IMR-90 (cell line): ENCODE data around the gene SLC7A10. TPM values are rescaled to one million over a fixed set of nuclear protein-coding genes. Genes with fewer than 3 reads are reported as not detected.

Source experiments
- ATAC-seq: fragments of 200-7000 bp; cut with Tn5 transposase; 2 replicates; pipeline ENCODE4 v1.9.1; 2020; ENCODE audit warnings: low read depth, mild to moderate bottlenecking, moderate library complexity
- BruUV-seq: library from RNA; stranded (reverse); fragments of 400-500 nt; replicated peaks from 2 replicates; lab custom pipeline; 2021; lab: Mats Ljungman, UMichigan
- CTCF ChIA-PET: fragments of 300-600 bp; formaldehyde crosslinking; extraction: SDS; loops from one replicate; lab custom pipeline; 2021; ENCODE audit warnings: antibody characterized with exemption; lab: Yijun Ruan, JAX
- POLR2A ChIA-PET: fragments of 300-600 bp; sonication (Branson Sonifier 250); formaldehyde crosslinking; loops from one replicate; lab custom pipeline; 2022; ENCODE audit warnings: antibody characterized with exemption; ENCODE audit not compliant: unreplicated experiment; lab: Charles Lee
- DNase-seq: peaks from one replicate; pipeline ENCODE4 v3.0.0; 2013
- H2AFZ ChIP-seq: replicated peaks from 2 replicates; pipeline ENCODE3; 2013; ENCODE audit warnings: low read length, mild to moderate bottlenecking; ENCODE audit not compliant: poor library complexity
- H2AK5ac ChIP-seq: 2 replicates; pipeline ENCODE4 v1.6.1; 2013; ENCODE audit warnings: low read depth, low read length, inconsistent platforms
- H2AK9ac ChIP-seq: replicated peaks from 2 replicates; pipeline ENCODE3; 2013; ENCODE audit warnings: mild to moderate bottlenecking, low read depth, low read length, moderate library complexity; ENCODE audit not compliant: poor library complexity
- H2BK120ac ChIP-seq: 2 replicates; pipeline ENCODE4 v1.6.1; 2013; ENCODE audit warnings: low read depth, low read length, inconsistent platforms
- H2BK15ac ChIP-seq: 3 replicates; pipeline ENCODE4 v1.6.1; 2013; ENCODE audit warnings: low read depth, low read length, inconsistent platforms
- H2BK20ac ChIP-seq: 2 replicates; pipeline ENCODE4 v1.6.1; 2013; ENCODE audit warnings: low read depth, mild to moderate bottlenecking, inconsistent platforms, low read length, moderate library complexity
- H2BK5ac ChIP-seq: 2 replicates; pipeline ENCODE4 v1.6.1; 2013; ENCODE audit warnings: mild to moderate bottlenecking, low read depth, low read length, inconsistent platforms; ENCODE audit not compliant: poor library complexity, severe bottlenecking
- H3K14ac ChIP-seq: replicated peaks from 2 replicates; pipeline ENCODE4 v1.6.1; 2013; ENCODE audit warnings: low read depth, low read length, inconsistent platforms
- H3K18ac ChIP-seq: 2 replicates; pipeline ENCODE4 v1.6.1; 2013; ENCODE audit warnings: low read depth, low read length, control low read depth
- H3K23ac ChIP-seq: 2 replicates; pipeline ENCODE4 v1.6.1; 2013; ENCODE audit warnings: low read depth, low read length, inconsistent platforms
- H3K27ac ChIP-seq: 2 replicates; pipeline ENCODE4 v1.5.1; 2013; ENCODE audit warnings: mild to moderate bottlenecking, control low read depth, low read length; ENCODE audit not compliant: insufficient read depth
- H3K27me3 ChIP-seq: 2 replicates; pipeline ENCODE4 v1.6.1; 2013; ENCODE audit warnings: low read length; ENCODE audit not compliant: control insufficient read depth, insufficient read depth
- H3K36me3 ChIP-seq: 2 replicates; pipeline ENCODE4 v1.6.1; 2013; ENCODE audit warnings: low read length, mixed read lengths; ENCODE audit not compliant: control insufficient read depth, insufficient read depth
- H3K4ac ChIP-seq: 2 replicates; pipeline ENCODE4 v1.6.1; 2013; ENCODE audit warnings: low read depth, low read length, inconsistent platforms
- H3K4me1 ChIP-seq: 2 replicates; pipeline ENCODE4 v1.6.1; 2013; ENCODE audit warnings: low read length, mixed read lengths; ENCODE audit not compliant: control insufficient read depth, insufficient read depth
- H3K4me2 ChIP-seq: 2 replicates; pipeline ENCODE4 v1.6.1; 2013; ENCODE audit warnings: low read depth, mild to moderate bottlenecking, control low read depth, low read length, moderate library complexity
- H3K4me3 ChIP-seq: 2 replicates; pipeline ENCODE4 v1.5.1; 2013; ENCODE audit warnings: low read depth, mild to moderate bottlenecking, control low read depth, low read length, moderate library complexity; ENCODE audit not compliant: insufficient read depth
- H3K56ac ChIP-seq: 2 replicates; pipeline ENCODE4 v1.6.1; 2013; ENCODE audit warnings: low read length, inconsistent platforms; ENCODE audit not compliant: insufficient read depth; ENCODE audit errors: extremely low read depth
- H3K79me1 ChIP-seq, 2 experiments: 2 replicates each; pipeline ENCODE4 v1.6.1; 2013; ENCODE audit warnings: low read length in 2 of 2, inconsistent platforms in 1 of 2, low read depth in 1 of 2
- H3K9ac ChIP-seq: 2 replicates; pipeline ENCODE4 v1.6.1; 2013; ENCODE audit warnings: low read depth, low read length, control low read depth
- H3K9me1 ChIP-seq: 2 replicates; pipeline ENCODE4 v1.6.1; 2013; ENCODE audit warnings: low read length, inconsistent platforms; ENCODE audit not compliant: insufficient read depth
- H3K9me3 ChIP-seq: 2 replicates; pipeline ENCODE4 v1.6.1; 2013; ENCODE audit warnings: low read length; ENCODE audit not compliant: control insufficient read depth, insufficient read depth
- H4K20me1 ChIP-seq: 2 replicates; pipeline ENCODE4 v1.6.1; 2013; ENCODE audit warnings: low read length, inconsistent platforms; ENCODE audit not compliant: insufficient read depth
- H4K5ac ChIP-seq: 2 replicates; pipeline ENCODE4 v1.6.1; 2013; ENCODE audit warnings: mild to moderate bottlenecking, low read depth, low read length, control low read depth
- H4K8ac ChIP-seq, 2 experiments: 2 replicates each; pipeline ENCODE4 v1.6.1; 2013; ENCODE audit warnings: low read depth in 2 of 2, low read length in 2 of 2, control low read depth in 1 of 2, inconsistent platforms in 1 of 2
- H4K91ac ChIP-seq: 2 replicates; pipeline ENCODE4 v1.6.1; 2013; ENCODE audit warnings: low read depth, low read length, inconsistent platforms; ENCODE audit not compliant: insufficient read depth
- CEBPB ChIP-seq: IDR thresholded peaks from 2 replicates; pipeline ENCODE4 v1.6.1; 2012; ENCODE audit warnings: low read depth, low read length, improper control_type of control experiment
- CHD1 ChIP-seq: IDR thresholded peaks from 2 replicates; pipeline ENCODE4 v1.6.1; 2012; ENCODE audit warnings: low read depth, low read length, improper control_type of control experiment
- FOS ChIP-seq: fragments of 150-350 bp; IDR thresholded peaks from 2 replicates; pipeline ENCODE4 v1.6.1; 2016; ENCODE audit warnings: low read depth, low read length
- MAFK ChIP-seq: IDR thresholded peaks from 2 replicates; pipeline ENCODE4 v1.6.1; 2012; ENCODE audit warnings: low read depth, low read length, improper control_type of control experiment
- MAZ ChIP-seq: IDR thresholded peaks from 2 replicates; pipeline ENCODE4 v1.6.1; 2012; ENCODE audit warnings: low read depth, mild to moderate bottlenecking, low read length, improper control_type of control experiment, moderate library complexity, borderline replicate concordance
- MXI1 ChIP-seq: IDR thresholded peaks from 2 replicates; pipeline ENCODE4 v1.6.1; 2012; ENCODE audit warnings: low read depth, mild to moderate bottlenecking, low read length, moderate library complexity, borderline replicate concordance
- NFE2L2 ChIP-seq: fragments of 150-350 bp; IDR thresholded peaks from 2 replicates; pipeline ENCODE4 v1.6.1; 2016; ENCODE audit warnings: low read depth, mild to moderate bottlenecking, low read length
- POLR2A ChIP-seq: IDR thresholded peaks from 2 replicates; pipeline ENCODE4 v1.6.1; 2012; ENCODE audit warnings: mild to moderate bottlenecking, low read depth, low read length
- RAD21 ChIP-seq: IDR thresholded peaks from 2 replicates; pipeline ENCODE4 v1.6.1; 2012; ENCODE audit warnings: low read length, improper control_type of control experiment
- RCOR1 ChIP-seq: IDR thresholded peaks from 2 replicates; pipeline ENCODE4 v1.6.1; 2012; ENCODE audit warnings: mild to moderate bottlenecking, low read length, improper control_type of control experiment; ENCODE audit not compliant: insufficient replicate concordance
- RFX5 ChIP-seq: IDR thresholded peaks from 2 replicates; pipeline ENCODE4 v1.8.0; 2012; ENCODE audit warnings: low read depth, mild to moderate bottlenecking, low read length, moderate library complexity
- SMC3 ChIP-seq: fragments of 150-350 bp; IDR thresholded peaks from 2 replicates; pipeline ENCODE4 v1.6.1; 2016; ENCODE audit warnings: low read depth, mild to moderate bottlenecking, antibody characterized with exemption, low read length, moderate library complexity
- WGBS, 2 experiments: methylation state at CpG; one replicate each; pipeline versions ENCODE4 v1.1.5 to v1.1.7; 2013; ENCODE audit warnings: missing lambda C conversion rate in 2 of 2; ENCODE audit not compliant: insufficient read length in 1 of 2; ENCODE audit errors: extremely low coverage in 2 of 2; 5-methylcytosine and 5-hydroxymethylcytosine counted together
- dilution Hi-C: fragments of 300-500 bp; cut with HindIII; formaldehyde crosslinking; loops from one replicate; pipeline ENCODE4 v1.14.3; 2018; ENCODE audit warnings: low sequenced_read_pairs; ENCODE audit not compliant: unreplicated experiment
- in situ Hi-C: fragments of 300-500 bp; cut with MboI; formaldehyde crosslinking; loops from 3 replicates; pipeline ENCODE4 v1.14.3; 2019; ENCODE audit warnings: low sequenced_read_pairs, inconsistent platforms, mixed read lengths
- intact Hi-C: fragments of 100-400 bp; cut with micrococcal nuclease; formaldehyde crosslinking; loops from 2 replicates; pipeline ENCODE4 v1.10.0; 2022
- polyA plus RNA-seq, 3 experiments: library from polyadenylated mRNA; depleted of rRNA; stranded (reverse); fragments of >200 nt; gene quantifications; 2 replicates each; pipeline ENCODE4 v1.2.3, GENCODE V29; 2012; ENCODE audit warnings: low replicate concordance in 1 of 3
- total RNA-seq: library from RNA; depleted of rRNA; stranded (reverse); fragments of >200 nt; gene quantifications from 2 replicates; pipeline ENCODE4 v1.2.3, GENCODE V29; 2012
- TF ChIP-seq, protein P1 (sequence below): fragments of 150-350 bp; IDR thresholded peaks from 2 replicates; pipeline ENCODE4 v1.6.1; 2016; ENCODE audit warnings: low read depth, mild to moderate bottlenecking, low read length, moderate library complexity, borderline replicate concordance
- TF ChIP-seq, protein P2 (sequence below): fragments of 150-350 bp; IDR thresholded peaks from 2 replicates; pipeline ENCODE4 v1.6.1; 2017; ENCODE audit warnings: mild to moderate bottlenecking, antibody characterized with exemption, low read length, low read depth
- TF ChIP-seq, protein P3 (sequence below): conservative IDR thresholded peaks from 2 replicates; pipeline ENCODE4 v1.5.1; 2012; ENCODE audit warnings: mild to moderate bottlenecking, low read depth, low read length, improper control_type of control experiment

The SLC7A10 gene
- total and polyA plus RNA-seq, 2 of the 4 experiments (the other 2 are of a cell fraction), result not detected

DNA sequence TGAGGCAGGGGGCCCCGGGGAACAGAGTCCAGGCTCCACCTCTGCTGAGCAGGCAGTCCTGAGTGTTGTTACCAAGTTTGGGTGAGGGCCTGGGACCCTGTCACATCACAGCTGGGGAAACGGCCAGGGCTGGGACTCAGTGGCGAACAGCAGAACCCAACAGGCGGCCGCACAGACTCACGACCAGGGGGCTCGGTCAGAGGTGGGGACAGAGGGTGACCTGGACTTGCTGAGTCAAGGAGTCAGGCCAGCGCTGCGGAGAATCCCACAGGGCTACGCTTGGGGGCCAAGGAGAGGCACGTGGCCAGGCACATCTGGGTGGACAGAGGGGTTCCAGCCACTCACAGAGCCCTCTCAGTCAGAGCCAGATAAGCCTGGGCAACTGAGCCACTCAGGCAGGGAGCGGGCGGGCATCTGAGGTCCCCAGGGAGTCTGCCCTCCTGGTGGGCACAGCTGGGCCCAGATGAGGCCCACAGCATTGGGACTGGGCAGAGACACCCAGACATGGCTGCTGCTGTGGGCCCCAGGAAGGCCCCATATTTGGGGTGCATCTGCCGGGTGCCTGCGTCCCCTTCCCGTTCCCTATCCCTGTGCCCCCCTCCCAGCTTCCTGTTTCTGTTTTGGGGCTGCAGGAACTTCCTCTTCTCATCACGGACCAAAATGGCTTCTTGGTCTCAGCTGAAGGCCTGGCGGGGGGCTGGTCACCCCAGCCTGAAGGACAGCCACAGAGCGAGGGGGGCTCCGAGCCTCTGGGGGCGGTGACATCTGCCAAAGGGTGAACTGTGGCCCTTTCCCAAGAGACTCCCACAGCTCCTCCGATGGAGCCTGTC, 42.7 kb upstream of the SLC7A10 start:
- peaks cover 16% of the 10 kb centered on the region; the same call in 1 of the 2 replicates for H3K27me3 ChIP-seq
- in situ Hi-C loops, result no loop called here
- no peak overlapping the region for H3K23ac ChIP-seq
- H3K9ac ChIP-seq, result no peak overlapping the region
- H4K20me1 ChIP-seq, result no peaks in the 10 kb centered on the region
- H3K18ac ChIP-seq, result no peak overlapping the region
- H2AK5ac ChIP-seq, result no peak overlapping the region
- intact Hi-C loops, result no loop called here
- no peak overlapping the region for H3K4me2 ChIP-seq
- H4K8ac ChIP-seq, result no peak overlapping the region
- H2BK120ac ChIP-seq, result no peak overlapping the region
- BruUV-seq, result no TSS peak
- H3K36me3 ChIP-seq, result no peaks in the 10 kb centered on the region
- H3K14ac ChIP-seq, result no peak overlapping the region
- H2BK20ac ChIP-seq, result no peak overlapping the region
- H3K79me1 ChIP-seq, result no peaks in the 10 kb centered on the region
- H2BK5ac ChIP-seq, result no peak overlapping the region
- no peak for DNase-seq
- H3K4me3 ChIP-seq, result no peak overlapping the region
- no peak overlapping the region for H3K56ac ChIP-seq
- H3K27ac ChIP-seq, result no peak overlapping the region
- no peak for TF ChIP-seq POLR2A
- no peak for TF ChIP-seq FOS
- TF ChIP-seq MAZ, result no peak
- TF ChIP-seq, protein P1, sequence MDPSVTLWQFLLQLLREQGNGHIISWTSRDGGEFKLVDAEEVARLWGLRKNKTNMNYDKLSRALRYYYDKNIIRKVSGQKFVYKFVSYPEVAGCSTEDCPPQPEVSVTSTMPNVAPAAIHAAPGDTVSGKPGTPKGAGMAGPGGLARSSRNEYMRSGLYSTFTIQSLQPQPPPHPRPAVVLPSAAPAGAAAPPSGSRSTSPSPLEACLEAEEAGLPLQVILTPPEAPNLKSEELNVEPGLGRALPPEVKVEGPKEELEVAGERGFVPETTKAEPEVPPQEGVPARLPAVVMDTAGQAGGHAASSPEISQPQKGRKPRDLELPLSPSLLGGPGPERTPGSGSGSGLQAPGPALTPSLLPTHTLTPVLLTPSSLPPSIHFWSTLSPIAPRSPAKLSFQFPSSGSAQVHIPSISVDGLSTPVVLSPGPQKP, result no peak
- TF ChIP-seq, protein P2, sequence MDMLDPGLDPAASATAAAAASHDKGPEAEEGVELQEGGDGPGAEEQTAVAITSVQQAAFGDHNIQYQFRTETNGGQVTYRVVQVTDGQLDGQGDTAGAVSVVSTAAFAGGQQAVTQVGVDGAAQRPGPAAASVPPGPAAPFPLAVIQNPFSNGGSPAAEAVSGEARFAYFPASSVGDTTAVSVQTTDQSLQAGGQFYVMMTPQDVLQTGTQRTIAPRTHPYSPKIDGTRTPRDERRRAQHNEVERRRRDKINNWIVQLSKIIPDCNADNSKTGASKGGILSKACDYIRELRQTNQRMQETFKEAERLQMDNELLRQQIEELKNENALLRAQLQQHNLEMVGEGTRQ, result no peak
- TF ChIP-seq RCOR1, result no peak
- TF ChIP-seq NFE2L2, result no peak
- TF ChIP-seq RAD21, result no peak
- TF ChIP-seq RFX5, result no peak
- TF ChIP-seq, protein P3, sequence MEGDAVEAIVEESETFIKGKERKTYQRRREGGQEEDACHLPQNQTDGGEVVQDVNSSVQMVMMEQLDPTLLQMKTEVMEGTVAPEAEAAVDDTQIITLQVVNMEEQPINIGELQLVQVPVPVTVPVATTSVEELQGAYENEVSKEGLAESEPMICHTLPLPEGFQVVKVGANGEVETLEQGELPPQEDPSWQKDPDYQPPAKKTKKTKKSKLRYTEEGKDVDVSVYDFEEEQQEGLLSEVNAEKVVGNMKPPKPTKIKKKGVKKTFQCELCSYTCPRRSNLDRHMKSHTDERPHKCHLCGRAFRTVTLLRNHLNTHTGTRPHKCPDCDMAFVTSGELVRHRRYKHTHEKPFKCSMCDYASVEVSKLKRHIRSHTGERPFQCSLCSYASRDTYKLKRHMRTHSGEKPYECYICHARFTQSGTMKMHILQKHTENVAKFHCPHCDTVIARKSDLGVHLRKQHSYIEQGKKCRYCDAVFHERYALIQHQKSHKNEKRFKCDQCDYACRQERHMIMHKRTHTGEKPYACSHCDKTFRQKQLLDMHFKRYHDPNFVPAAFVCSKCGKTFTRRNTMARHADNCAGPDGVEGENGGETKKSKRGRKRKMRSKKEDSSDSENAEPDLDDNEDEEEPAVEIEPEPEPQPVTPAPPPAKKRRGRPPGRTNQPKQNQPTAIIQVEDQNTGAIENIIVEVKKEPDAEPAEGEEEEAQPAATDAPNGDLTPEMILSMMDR, result no peak
- TF ChIP-seq MAFK, result no peak
- no peak for TF ChIP-seq CEBPB
- TF ChIP-seq SMC3, result no peak
- TF ChIP-seq MXI1, result no peak
- no peak for TF ChIP-seq CHD1
- H2AK9ac ChIP-seq, result no peak overlapping the region
- H3K4me1 ChIP-seq, result no peaks in the 10 kb centered on the region
- H2AFZ ChIP-seq, result no peak overlapping the region
- no peak overlapping the region for H2BK15ac ChIP-seq
- dilution Hi-C loops, result no loop called here
- no peak overlapping the region for H4K91ac ChIP-seq
- ATAC-seq, result no peak
- no peaks in the 10 kb centered on the region for H3K9me1 ChIP-seq
- H3K9me3 ChIP-seq, result no peaks in the 10 kb centered on the region
- 51% methylated on average over 6 of the region's 22 CpGs; no CpG with 5 or more reads in 1 of the 2 experiments for WGBS, 2 experiments
- no peak overlapping the region for H4K5ac ChIP-seq
- ChIA-PET POLR2A (no interaction called here), CTCF (no interaction called here)
- no peak overlapping the region for H3K4ac ChIP-seq
